GM12865 (cell line): ENCODE measurements around the gene HPDL.

Experiments used
- DNase-seq: peaks from one replicate; pipeline ENCODE4 v3.0.0; 2010; ENCODE audit warnings: low read depth
- H3K4me3 ChIP-seq: 2 replicates; pipeline ENCODE4 v1.5.1; 2011; ENCODE audit warnings: mild to moderate bottlenecking, low read depth, low read length, control low read depth
- CTCF ChIP-seq: IDR thresholded peaks from 2 replicates; pipeline ENCODE4 v1.5.1; 2011; ENCODE audit warnings: low read length, control low read depth, low read depth, inconsistent platforms; ENCODE audit not compliant: insufficient read depth; ENCODE audit errors: missing control alignments

Gene HPDL

GRCh38 chr1:45299981-45300668, 26.6 kb upstream of the HPDL start:
- TF ChIP-seq CTCF, result peak; percentile 73
- H3K4me3 ChIP-seq, result no peak overlapping the region
- peak; percentile 85 for DNase-seq

- no peak for TF ChIP-seq CTCF
- DNase-seq, result no peak
- H3K4me3 ChIP-seq, result no peak overlapping the region
Measured at GRCh38 chr1:45300669-45300997, 26.1 kb upstream of the HPDL start.

- no peak for TF ChIP-seq CTCF
- H3K4me3 ChIP-seq, result peak overlapping the region; percentile 80
- no peak for DNase-seq
Measured at GRCh38 chr1:45302505-45303150, 24.1 kb upstream of the HPDL start.

GRCh38 chr1:45303520-45304310, 23.0 kb upstream of the HPDL start:
- peak overlapping the region; percentile 80 for H3K4me3 ChIP-seq
- peak; percentile 76 for TF ChIP-seq CTCF
- peak; percentile 99 for DNase-seq

- TF ChIP-seq CTCF, result no peak
- peak; percentile 70 for DNase-seq
- H3K4me3 ChIP-seq, result peak overlapping the region; percentile 74
Measured at GRCh38 chr1:45304311-45305081, 22.2 kb upstream of the HPDL start.

- TF ChIP-seq CTCF, result no peak
- DNase-seq, result no peak
- H3K4me3 ChIP-seq, result peak overlapping the region; percentile 74
Measured at GRCh38 chr1:45305231-45305630, 21.5 kb upstream of the HPDL start.
